Tibial nerve (tissue), 3 donors: ENCODE measurements around the gene ATP4A.

Source experiments
- CTCF ChIP-seq, 5 experiments: fragments of 200-600 bp in 3 of 5; fragments of 450-650 bp in 2 of 5; sonication (generic) in 3 of 5; IDR thresholded peaks; one replicate each; pipeline ENCODE4 v1.5.1; 2016 to 2019; ENCODE audit warnings: antibody characterized with exemption in 5 of 5, mild to moderate bottlenecking in 3 of 5, moderate library complexity in 2 of 5
- POLR2A ChIP-seq, 2 donors: fragments of 450-650 bp; IDR thresholded peaks; one replicate each; pipeline ENCODE4 v1.6.1; 2017; ENCODE audit warnings: antibody characterized with exemption in 2 of 2, mild to moderate bottlenecking in 2 of 2, moderate library complexity in 2 of 2

- no peak for TF ChIP-seq CTCF (IDR thresholded peaks at IDR 0.05)
- TF ChIP-seq POLR2A (IDR thresholded peaks at IDR 0.05): no peak
Observed at GRCh38 chr19:35542209-35542608, 21.2 kb downstream of the ATP4A start.
